H9 (cell line): Measurements from ENCODE around the gene SSBP2. TPM values are rescaled to one million over a fixed set of nuclear protein-coding genes. Genes with fewer than 3 reads are reported as not detected.

Experiments
- DNase-seq: peaks from one replicate; pipeline ENCODE4 v3.0.0-alpha.2; 2017
- H2AFZ ChIP-seq: one replicate; pipeline ENCODE4 v1.6.1; 2013; ENCODE audit warnings: mild to moderate bottlenecking, low read length, control low read depth, moderate library complexity
- H2AK5ac ChIP-seq: 2 replicates; pipeline ENCODE4 v1.6.1; 2013; ENCODE audit warnings: low read length, control low read depth, mixed read lengths; ENCODE audit not compliant: insufficient read length
- H2BK120ac ChIP-seq: one replicate; pipeline ENCODE4 v1.6.1; 2013; ENCODE audit warnings: low read depth, mild to moderate bottlenecking, low read length, control low read depth, inconsistent platforms; ENCODE audit not compliant: poor library complexity, severe bottlenecking
- H2BK12ac ChIP-seq: 2 replicates; pipeline ENCODE4 v1.6.1; 2013; ENCODE audit warnings: low read length, control low read depth, mixed read lengths, low read depth; ENCODE audit not compliant: insufficient read length
- H2BK15ac ChIP-seq: 2 replicates; pipeline ENCODE4 v1.6.1; 2013; ENCODE audit warnings: low read depth, low read length, control low read depth
- H2BK20ac ChIP-seq: one replicate; pipeline ENCODE4 v1.6.1; 2013; ENCODE audit warnings: low read depth, mild to moderate bottlenecking, low read length, control low read depth, inconsistent platforms; ENCODE audit not compliant: poor library complexity, severe bottlenecking
- H2BK5ac ChIP-seq: 2 replicates; pipeline ENCODE4 v1.6.1; 2013; ENCODE audit warnings: low read length, control low read depth, mixed read lengths; ENCODE audit not compliant: insufficient read length
- H3K14ac ChIP-seq: 2 replicates; pipeline ENCODE4 v1.6.1; 2013; ENCODE audit warnings: low read length, control low read depth; ENCODE audit not compliant: insufficient read depth
- H3K18ac ChIP-seq: 2 replicates; pipeline ENCODE4 v1.6.1; 2013; ENCODE audit warnings: low read depth, mild to moderate bottlenecking, mixed read lengths, low read length, control low read depth; ENCODE audit not compliant: insufficient read length
- H3K23ac ChIP-seq: 2 replicates; pipeline ENCODE4 v1.6.1; 2013; ENCODE audit warnings: low read length, control low read depth, mixed read lengths, low read depth; ENCODE audit not compliant: insufficient read length
- H3K23me2 ChIP-seq: 2 replicates; pipeline ENCODE4 v1.6.1; 2013; ENCODE audit warnings: low read depth, mild to moderate bottlenecking, mixed read lengths, low read length, control low read depth; ENCODE audit not compliant: insufficient read length, poor library complexity, severe bottlenecking
- H3K27ac ChIP-seq: 2 replicates; pipeline ENCODE4 v1.5.1; 2013; ENCODE audit warnings: low read length, control low read depth, mixed read lengths, low read depth; ENCODE audit not compliant: insufficient read length
- H3K27me3 ChIP-seq: 2 replicates; pipeline ENCODE4 v1.6.1; 2013; ENCODE audit warnings: low read length, control low read depth, inconsistent platforms; ENCODE audit not compliant: insufficient read depth
- H3K4ac ChIP-seq: 2 replicates; pipeline ENCODE4 v1.6.1; 2013; ENCODE audit warnings: low read depth, mild to moderate bottlenecking, control low read depth, inconsistent platforms, low read length, moderate library complexity
- H3K4me1 ChIP-seq: 2 replicates; pipeline ENCODE4 v1.6.1; 2013; ENCODE audit warnings: low read length, control low read depth, inconsistent platforms; ENCODE audit not compliant: insufficient read depth
- H3K4me2 ChIP-seq: 2 replicates; pipeline ENCODE4 v1.6.1; 2013; ENCODE audit warnings: low read length, control low read depth, mixed read lengths; ENCODE audit not compliant: insufficient read length, insufficient read depth
- H3K56ac ChIP-seq: 2 replicates; pipeline ENCODE4 v1.6.1; 2013; ENCODE audit warnings: low read depth, mild to moderate bottlenecking, mixed read lengths, low read length, control low read depth; ENCODE audit not compliant: insufficient read length
- H3K79me1 ChIP-seq: 2 replicates; pipeline ENCODE4 v1.6.1; 2013; ENCODE audit warnings: low read depth, mild to moderate bottlenecking, moderate library complexity, low read length, control low read depth, inconsistent platforms; ENCODE audit not compliant: insufficient read depth, poor library complexity, severe bottlenecking
- H3K79me2 ChIP-seq: 2 replicates; pipeline ENCODE4 v1.6.1; 2013; ENCODE audit warnings: low read length, control low read depth, inconsistent platforms; ENCODE audit not compliant: insufficient read depth
- H3K9ac ChIP-seq: 2 replicates; pipeline ENCODE4 v1.6.1; 2013; ENCODE audit warnings: low read length, control low read depth, mixed read lengths; ENCODE audit not compliant: insufficient read length; ENCODE audit errors: extremely low read depth
- H3K9me3 ChIP-seq: one replicate; pipeline ENCODE4 v1.6.1; 2013; ENCODE audit warnings: low read depth, low read length, inconsistent platforms; ENCODE audit not compliant: control insufficient read depth
- H3T11ph ChIP-seq: one replicate; pipeline ENCODE4 v1.6.1; 2013; ENCODE audit warnings: mild to moderate bottlenecking, low read length, control low read depth, inconsistent platforms
- H4K20me1 ChIP-seq: one replicate; pipeline ENCODE4 v1.6.1; 2013; ENCODE audit not compliant: control insufficient read depth, insufficient read length, insufficient read depth
- H4K5ac ChIP-seq: 2 replicates; pipeline ENCODE4 v1.6.1; 2013; ENCODE audit warnings: low read depth, mild to moderate bottlenecking, mixed read lengths, low read length, control low read depth; ENCODE audit not compliant: insufficient read length
- H4K8ac ChIP-seq: replicated peaks from 2 replicates; pipeline ENCODE4 v1.6.1; 2013; ENCODE audit warnings: low read length, control low read depth, mixed read lengths, low read depth; ENCODE audit not compliant: insufficient read length
- H4K91ac ChIP-seq: 2 replicates; pipeline ENCODE4 v1.6.1; 2013; ENCODE audit warnings: low read depth, mild to moderate bottlenecking, moderate library complexity, mixed read lengths, low read length, control low read depth; ENCODE audit not compliant: insufficient read length
- H3K27ac Mint-ChIP-seq, 3 experiments: 2 replicates in 2 of 3; 3 replicates in 1 of 3; pipeline ENCODE4 v1.8.0; 2020 to 2021; ENCODE audit warnings: mixed read lengths in 3 of 3, mild to moderate bottlenecking in 1 of 3, moderate library complexity in 1 of 3
- H3K27me3 Mint-ChIP-seq: 2 replicates; pipeline ENCODE4 v1.8.0; 2021; ENCODE audit warnings: low read depth, mild to moderate bottlenecking, moderate library complexity, mixed read lengths
- H3K36me3 Mint-ChIP-seq, 3 experiments: 2 replicates in 2 of 3; 3 replicates in 1 of 3; pipeline ENCODE4 v1.8.0; 2020 to 2021; ENCODE audit warnings: low read depth in 3 of 3, mixed read lengths in 3 of 3; ENCODE audit not compliant: insufficient read depth in 1 of 3
- H3K4me1 Mint-ChIP-seq, 2 experiments: 2 replicates each; pipeline ENCODE4 v1.8.0; 2020; ENCODE audit warnings: mixed read lengths in 2 of 2
- H3K4me3 Mint-ChIP-seq, 2 experiments: 2 replicates in 1 of 2; 3 replicates in 1 of 2; pipeline ENCODE4 v1.8.0; 2020 to 2021; ENCODE audit warnings: mild to moderate bottlenecking in 2 of 2, mixed read lengths in 2 of 2, moderate library complexity in 1 of 2
- H3K9me3 Mint-ChIP-seq, 2 experiments: 2 replicates in 1 of 2; 3 replicates in 1 of 2; pipeline ENCODE4 v1.8.0; 2020; ENCODE audit warnings: mild to moderate bottlenecking in 2 of 2, mixed read lengths in 2 of 2, moderate library complexity in 1 of 2
- WGBS: extraction: QIAGEN DNeasy Blood & Tissue Kit; methylation state at CpG from one replicate; pipeline ENCODE4 v1.1.7; 2013; ENCODE audit warnings: missing lambda C conversion rate, low lambda C conversion rate, mixed read lengths; ENCODE audit not compliant: insufficient read length; ENCODE audit errors: extremely low coverage; 5-methylcytosine and 5-hydroxymethylcytosine counted together
- total RNA-seq: library from RNA; stranded (reverse); gene quantifications from 2 replicates; pipeline ENCODE4 v1.2.1, GENCODE V29; 2021
- TF ChIP-seq, protein P1 (sequence below): fragments of 200-600 bp; sonication (generic); conservative IDR thresholded peaks from 3 replicates; pipeline ENCODE4 v1.8.0; 2021; ENCODE audit warnings: antibody characterized with exemption, mild to moderate bottlenecking

The SSBP2 gene
- total RNA-seq, 1 experiment from 2014 or later, result 35.6 TPM

DNA sequence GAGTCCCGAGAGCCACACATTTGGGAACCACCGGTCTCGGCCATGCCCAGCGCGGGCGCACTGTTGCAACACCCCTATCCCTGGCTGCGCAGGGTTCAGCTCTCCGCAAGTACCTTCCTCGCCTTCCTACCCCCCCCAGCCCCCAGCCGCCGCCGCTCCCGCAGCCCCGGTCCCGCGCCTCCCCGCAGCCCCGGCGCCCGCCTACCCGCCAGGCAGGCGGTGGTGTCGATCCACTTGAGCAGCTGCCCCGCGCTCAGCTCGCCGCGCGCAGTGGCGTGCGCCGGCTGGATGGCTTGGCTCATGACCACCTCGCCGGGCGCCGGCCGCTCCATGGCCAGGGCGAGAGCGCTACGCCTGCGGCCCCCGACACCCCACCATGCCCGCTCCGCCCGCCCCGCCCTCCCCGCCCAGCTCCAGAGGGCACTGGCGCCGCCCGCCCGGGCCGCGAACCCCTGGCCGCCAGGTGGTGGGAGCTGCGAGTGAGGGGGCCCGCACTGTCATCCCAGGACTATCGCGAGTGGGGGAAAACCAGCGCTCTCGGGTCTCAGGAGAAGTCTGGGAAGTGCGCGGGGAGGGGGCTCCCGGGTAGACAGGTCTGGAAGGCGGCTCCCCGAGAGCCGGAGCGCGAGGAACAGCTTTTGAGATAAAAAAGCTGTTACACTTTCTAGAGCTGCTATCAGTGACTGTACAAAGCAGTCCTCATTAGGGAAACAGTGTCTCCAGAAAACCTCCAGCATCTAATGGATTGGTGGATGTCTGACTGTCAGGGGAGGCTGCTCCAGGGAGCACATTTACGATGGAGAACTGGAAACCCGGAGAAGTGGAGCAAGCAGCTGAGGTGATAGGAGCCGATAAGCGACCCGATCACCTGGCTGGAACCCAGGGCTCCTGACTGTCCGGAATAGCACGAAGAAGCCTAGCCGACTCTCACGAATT lies 356.8 kb downstream of the SSBP2 start, which contains the start of gene ACOT12:
Gene ACOT12 (minus strand): TSS at position 352 of the 936 bp plus-strand sequence. CDS start 20 bp downstream, at position 332.
- H2BK5ac ChIP-seq, result no peak within 1 kb of the TSS
- no peaks in the 10 kb centered on the region for H3K79me1 ChIP-seq
- H2BK120ac ChIP-seq, result no peak within 1 kb of the TSS
- H2BK15ac ChIP-seq, result no peak within 1 kb of the TSS
- H3K79me2 ChIP-seq, result no peaks in the 10 kb centered on the region
- no peak within 1 kb of the TSS for H4K5ac ChIP-seq
- H3K4ac ChIP-seq, result no peak within 1 kb of the TSS
- peaks cover 41% of the 10 kb centered on the region for H3K27me3 Mint-ChIP-seq
- peak within 1 kb of the TSS; percentile 63 for H3K14ac ChIP-seq
- no peak within 1 kb of the TSS for H3T11ph ChIP-seq
- H3K9me3 Mint-ChIP-seq, result peaks cover 0 to 3% of the 10 kb centered on the region in 2 experiments; a peak in 3 of 5 replicates
- H3K36me3 Mint-ChIP-seq, result no peaks in the 10 kb centered on the region; a peak in 2 of 7 replicates
- H3K23ac ChIP-seq, result no peak within 1 kb of the TSS
- no peaks in the 10 kb centered on the region for H3K27me3 ChIP-seq
- no peak within 1 kb of the TSS for H4K91ac ChIP-seq
- peak within 1 kb of the TSS; percentile 34 for H2AFZ ChIP-seq
- peak within 1 kb of the TSS; percentile 89 for H3K4me2 ChIP-seq
- no CpG with 5 or more reads among the region's 77 CpGs for WGBS
- peak within 1 kb of the TSS; percentile 71 to 90 for H3K4me3 Mint-ChIP-seq
- H3K4me1 Mint-ChIP-seq, result 0 out of 4 replicates have a peak, but pooled peaks cover 0 to 4% of the 10 kb centered on the region in 2 experiments
- no peak within 1 kb of the TSS for H2AK5ac ChIP-seq
- no peak within 1 kb of the TSS for H3K27ac Mint-ChIP-seq
- H3K18ac ChIP-seq, result no peak within 1 kb of the TSS
- DNase-seq, result peak; percentile 57
- H3K56ac ChIP-seq, result no peak within 1 kb of the TSS
- H2BK20ac ChIP-seq, result no peak within 1 kb of the TSS
- H4K20me1 ChIP-seq, result no peaks in the 10 kb centered on the region
- no peaks in the 10 kb centered on the region for H3K4me1 ChIP-seq
- no peak within 1 kb of the TSS for H2BK12ac ChIP-seq
- H3K27ac ChIP-seq, result no peak within 1 kb of the TSS
- TF ChIP-seq, protein P1, sequence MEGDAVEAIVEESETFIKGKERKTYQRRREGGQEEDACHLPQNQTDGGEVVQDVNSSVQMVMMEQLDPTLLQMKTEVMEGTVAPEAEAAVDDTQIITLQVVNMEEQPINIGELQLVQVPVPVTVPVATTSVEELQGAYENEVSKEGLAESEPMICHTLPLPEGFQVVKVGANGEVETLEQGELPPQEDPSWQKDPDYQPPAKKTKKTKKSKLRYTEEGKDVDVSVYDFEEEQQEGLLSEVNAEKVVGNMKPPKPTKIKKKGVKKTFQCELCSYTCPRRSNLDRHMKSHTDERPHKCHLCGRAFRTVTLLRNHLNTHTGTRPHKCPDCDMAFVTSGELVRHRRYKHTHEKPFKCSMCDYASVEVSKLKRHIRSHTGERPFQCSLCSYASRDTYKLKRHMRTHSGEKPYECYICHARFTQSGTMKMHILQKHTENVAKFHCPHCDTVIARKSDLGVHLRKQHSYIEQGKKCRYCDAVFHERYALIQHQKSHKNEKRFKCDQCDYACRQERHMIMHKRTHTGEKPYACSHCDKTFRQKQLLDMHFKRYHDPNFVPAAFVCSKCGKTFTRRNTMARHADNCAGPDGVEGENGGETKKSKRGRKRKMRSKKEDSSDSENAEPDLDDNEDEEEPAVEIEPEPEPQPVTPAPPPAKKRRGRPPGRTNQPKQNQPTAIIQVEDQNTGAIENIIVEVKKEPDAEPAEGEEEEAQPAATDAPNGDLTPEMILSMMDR, result no peak
- H3K9me3 ChIP-seq, result no peaks in the 10 kb centered on the region
- H3K9ac ChIP-seq, result peak within 1 kb of the TSS; percentile 38
- peaks cover 3% of the 10 kb centered on the region for H3K23me2 ChIP-seq
- no peak within 1 kb of the TSS for H4K8ac ChIP-seq
